K562 (cell line): ENCODE results near the gene HOXA10. TPM values are rescaled to one million over a fixed set of nuclear protein-coding genes. Genes with fewer than 3 reads are reported as not detected.

Experiments used
- HDAC8 ChIP-seq: fragments of 450-650 bp; IDR thresholded peaks from 2 replicates; pipeline ENCODE4 v1.6.1; 2016; ENCODE audit warnings: mild to moderate bottlenecking, missing genetic modification characterization, moderate library complexity, missing compliant biosample characterization
- MGA ChIP-seq: fragments of 450-650 bp; IDR thresholded peaks from 2 replicates; pipeline ENCODE4 v1.6.1; 2016; ENCODE audit warnings: mild to moderate bottlenecking, moderate library complexity
- MTA2 ChIP-seq: fragments of 450-650 bp; IDR thresholded peaks from 2 replicates; pipeline ENCODE4 v1.6.1; 2016; ENCODE audit warnings: low read depth
- PML ChIP-seq: IDR thresholded peaks from 2 replicates; pipeline ENCODE4 v1.6.1; 2012; ENCODE audit warnings: low read length, inconsistent platforms
- SMARCC2 ChIP-seq: fragments of 450-650 bp; IDR thresholded peaks from 2 replicates; pipeline ENCODE4 v1.6.1; 2017; ENCODE audit warnings: antibody characterized with exemption, moderate library complexity, mild to moderate bottlenecking, low read depth
- SMARCE1 ChIP-seq: fragments of 450-650 bp; IDR thresholded peaks from 2 replicates; pipeline ENCODE4 v1.7.1; 2016; ENCODE audit warnings: mild to moderate bottlenecking
- SMC3 ChIP-seq: conservative IDR thresholded peaks from 2 replicates; pipeline ENCODE4 v1.6.1; 2011; ENCODE audit warnings: low read depth, low read length, improper control_type of control experiment; ENCODE audit not compliant: insufficient read depth
- TBL1XR1 ChIP-seq, 2 experiments: IDR thresholded peaks; 2 replicates each; pipeline ENCODE4 v1.6.1; 2012; ENCODE audit warnings: improper control_type of control experiment in 2 of 2, low read length in 2 of 2, mild to moderate bottlenecking in 1 of 2
- U2AF1 ChIP-seq: fragments of 200-400 bp; formaldehyde crosslinking; optimal IDR thresholded peaks from 2 replicates; pipeline ENCODE3; 2017; ENCODE audit warnings: mild to moderate bottlenecking, low read depth, low read length, moderate library complexity
- ZNF609 ChIP-seq: sonication (generic); formaldehyde crosslinking; IDR thresholded peaks from 2 replicates; pipeline ENCODE4 v1.8.1; 2023; ENCODE audit warnings: missing genetic modification reagents, mild to moderate bottlenecking, borderline replicate concordance
- ZNF699 ChIP-seq: fragments of 250-450 bp; sonication (Bioruptor Pico); IDR thresholded peaks from 2 replicates; pipeline ENCODE4 v1.8.0; 2021; ENCODE audit warnings: mild to moderate bottlenecking, moderate library complexity; ENCODE audit not compliant: insufficient replicate concordance
- ZNF707 ChIP-seq: fragments of 250-450 bp; sonication (Bioruptor Pico); conservative IDR thresholded peaks from 2 replicates; pipeline ENCODE4 v1.8.0; 2022; ENCODE audit warnings: inconsistent platforms, mild to moderate bottlenecking, moderate library complexity
- polyA plus RNA-seq, 8 experiments: library from polyadenylated mRNA; depleted of rRNA in 4 of 8; stranded (reverse) in 5 of 8; unstranded in 3 of 8; fragments of >200 nt; fragmentation: Nextera tagmentation in 2 of 8; fragmentation: Illumina TruSeq in 1 of 8; extraction: Ambion mirVana in 2 of 8; extraction: Trizol in 1 of 8; gene quantifications; 2 replicates each; pipeline versions ENCODE4 v1.2.1 to v1.2.3, GENCODE V29; 2011 to 2014; ENCODE audit warnings: inconsistent platforms in 1 of 8, missing spikeins in 1 of 8
- total RNA-seq, 7 experiments: library from RNA; depleted of rRNA in 6 of 7; stranded (reverse); fragments of >200 nt in 6 of 7; fragmentation: Illumina TruSeq in 2 of 7; extraction: Trizol in 2 of 7; gene quantifications; 2 replicates each; pipeline versions ENCODE4 v1.2.1 to v1.2.3, GENCODE V29; 2011 to 2021; ENCODE audit warnings: low replicate concordance in 1 of 7

Gene HOXA10
- total and polyA plus RNA-seq, 9 of the 15 experiments (the other 6 are each of a cell fraction or from before 2014, with no cell fraction given), result not detected

- TF ChIP-seq MGA, result no peak
- no peak for TF ChIP-seq U2AF1
- no peak for TF ChIP-seq MTA2
- no peak for TF ChIP-seq ZNF699 (CRISPR knock-in tag)
- no peak for TF ChIP-seq HDAC8
- no peak for TF ChIP-seq ZNF609 (CRISPR knock-in tag)
- no peak for TF ChIP-seq SMC3
- TF ChIP-seq ZNF707 (CRISPR knock-in tag), result no peak
- no peak for TF ChIP-seq SMARCE1
- no peak for TF ChIP-seq TBL1XR1 (IDR thresholded peaks at IDR 0.05; ENCODE audit: low read length in 2 of 2)
- TF ChIP-seq PML, result no peak
- no peak for TF ChIP-seq SMARCC2
Measured at GRCh38 chr7:27191161-27191731, 17.1 kb upstream of the HOXA10 start (continued).
